ENCODE measurements around the gene DNAH17.

Gene DNAH17

DNA sequence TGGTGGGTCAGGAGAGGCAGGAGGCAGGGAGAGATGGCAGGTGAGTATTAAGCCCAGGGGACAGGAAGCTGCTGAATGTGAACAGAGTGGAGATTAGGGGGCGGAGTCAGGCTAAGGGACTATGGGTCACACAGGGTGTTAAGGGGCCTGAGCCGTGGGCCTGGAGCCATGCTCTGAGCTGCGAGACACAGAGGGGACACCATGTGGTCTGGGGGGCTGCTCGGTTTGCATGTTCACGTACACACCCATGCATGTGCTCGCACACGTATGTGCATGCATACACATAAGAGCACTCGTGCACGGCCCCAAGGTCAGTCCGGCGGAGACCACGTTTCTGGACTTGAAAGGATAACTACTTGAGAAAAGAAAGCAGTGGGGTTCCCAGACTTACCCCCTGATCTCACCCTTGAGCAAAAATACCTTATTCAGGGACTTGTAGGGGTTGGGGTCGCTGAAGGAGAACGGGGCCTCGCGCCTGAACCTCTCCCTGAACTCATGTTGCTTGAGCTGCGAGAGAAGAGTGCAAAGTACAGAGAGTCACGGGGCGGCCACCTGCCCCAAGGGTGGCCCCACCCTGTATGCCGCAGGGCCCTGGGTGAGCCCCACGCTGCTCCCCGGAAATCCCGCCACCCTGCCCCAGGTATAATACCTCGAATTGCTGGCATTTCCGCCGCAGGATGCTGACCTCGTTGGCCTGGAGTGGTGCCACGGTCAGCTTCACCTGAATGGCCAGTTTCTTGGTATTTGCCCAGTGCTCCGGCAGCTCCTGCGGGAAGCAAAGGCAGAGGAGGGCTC, 50.8 kb downstream of the DNAH17 start:
- no peak for TF ChIP-seq CTCF (IDR thresholded peaks at IDR 0.05; ENCODE audit: poor library complexity, severe bottlenecking)
- no peak overlapping the region for H3K4me3 ChIP-seq (ENCODE audit: severe bottlenecking)
- no peaks in the 10 kb centered on the region for H3K9me3 ChIP-seq (ENCODE audit: severe bottlenecking)
- peak; percentile 52 for DNase-seq (ENCODE audit: low spot score)
- no peak for ATAC-seq (ENCODE audit: low read depth)
- no peak overlapping the region for H3K27ac ChIP-seq (ENCODE audit: poor library complexity, severe bottlenecking)
- H3K27me3 ChIP-seq (ENCODE audit: insufficient read depth, poor library complexity, severe bottlenecking): no peaks in the 10 kb centered on the region
- peaks cover 5% of the 10 kb centered on the region for H3K4me1 ChIP-seq (ENCODE audit: insufficient read depth, poor library complexity, severe bottlenecking)
- H3K36me3 ChIP-seq (ENCODE audit: low read depth): no peaks in the 10 kb centered on the region

GRCh38 chr17:78525511-78526160, 51.6 kb downstream of the DNAH17 start:
- H3K9me3 ChIP-seq (ENCODE audit: severe bottlenecking): no peaks in the 10 kb centered on the region
- ATAC-seq (ENCODE audit: low read depth) (no peak), DNase-seq (ENCODE audit: low spot score) (peak; percentile 42)
- TF ChIP-seq CTCF (IDR thresholded peaks at IDR 0.05; ENCODE audit: poor library complexity, severe bottlenecking): no peak
- no peak overlapping the region for H3K4me3 ChIP-seq (ENCODE audit: severe bottlenecking)
- H3K36me3 ChIP-seq (ENCODE audit: low read depth): no peaks in the 10 kb centered on the region
- H3K27me3 ChIP-seq (ENCODE audit: insufficient read depth, poor library complexity, severe bottlenecking): no peaks in the 10 kb centered on the region
- peaks cover 5% of the 10 kb centered on the region for H3K4me1 ChIP-seq (ENCODE audit: insufficient read depth, poor library complexity, severe bottlenecking)
- H3K27ac ChIP-seq (ENCODE audit: poor library complexity, severe bottlenecking): no peak overlapping the region

DNA sequence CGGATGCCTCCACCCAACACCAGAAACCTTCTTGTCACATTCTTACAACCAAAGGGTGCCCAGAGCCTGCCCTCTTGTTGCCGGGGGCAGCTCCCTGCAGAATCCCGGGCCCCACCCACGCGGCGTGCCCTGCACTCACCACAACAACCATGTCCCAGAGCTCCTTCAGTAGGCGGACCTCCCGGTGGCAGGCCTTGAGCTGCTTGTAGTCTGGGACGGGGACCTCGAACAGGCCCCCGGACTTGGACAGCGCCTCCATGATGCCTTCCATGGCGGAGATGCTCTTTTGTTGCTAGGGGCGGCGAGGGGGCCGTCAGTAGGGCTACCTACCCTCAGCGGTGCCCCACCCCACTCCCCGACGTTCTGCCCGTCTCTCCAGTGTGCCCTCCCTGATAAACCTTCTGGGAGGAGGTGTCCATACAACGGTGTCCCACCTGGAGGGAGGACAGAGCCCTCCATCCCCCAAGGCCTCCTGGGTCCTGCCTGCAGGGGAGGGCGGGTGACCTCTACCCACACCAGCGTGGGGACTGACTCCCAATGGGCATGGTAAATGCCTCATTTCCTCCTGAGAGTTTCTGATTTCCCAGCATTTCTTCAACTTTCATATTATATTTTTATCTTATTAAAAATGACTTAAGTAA, 52.2 kb downstream of the DNAH17 start:
- no peak overlapping the region for H3K27ac ChIP-seq (ENCODE audit: poor library complexity, severe bottlenecking)
- no peak for ATAC-seq (ENCODE audit: low read depth)
- H3K27me3 ChIP-seq (ENCODE audit: insufficient read depth, poor library complexity, severe bottlenecking): no peaks in the 10 kb centered on the region

DNA sequence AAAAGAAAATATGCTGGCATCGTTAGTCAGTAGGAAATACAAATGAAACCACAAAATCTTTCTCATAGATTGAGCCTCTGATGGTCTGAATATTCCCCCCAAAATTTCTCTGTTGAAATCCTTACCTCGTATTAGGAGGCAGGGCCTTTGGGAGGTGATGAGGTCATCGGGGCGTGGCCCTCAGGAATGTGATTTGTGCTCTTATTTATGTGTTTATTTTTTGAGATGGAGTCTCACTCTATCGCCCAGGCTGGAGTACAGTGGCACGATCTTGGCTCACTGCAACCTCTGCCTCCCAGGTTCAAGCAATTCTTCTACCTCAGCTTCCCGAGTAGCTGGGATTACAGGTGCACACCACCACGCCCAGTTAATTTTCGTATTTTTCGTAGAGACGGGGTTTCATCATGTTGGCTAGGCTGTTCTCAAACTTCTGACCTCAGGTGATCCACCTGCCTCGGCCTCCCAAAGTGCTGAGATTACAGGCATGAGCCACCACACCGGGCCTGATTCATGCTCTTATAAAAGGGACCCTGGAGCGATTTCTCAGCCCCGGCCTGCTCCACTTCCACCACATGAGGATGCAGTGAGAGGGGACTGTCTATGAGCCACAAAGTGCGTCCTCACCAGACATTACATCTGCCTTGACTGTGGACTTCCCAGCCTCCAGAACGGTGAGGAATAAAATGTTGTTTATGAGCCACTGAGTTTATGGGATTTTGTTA, 53.1 kb downstream of the DNAH17 start:
- no peak for TF ChIP-seq CTCF (IDR thresholded peaks at IDR 0.05; ENCODE audit: poor library complexity, severe bottlenecking)
- no peak for ATAC-seq (ENCODE audit: low read depth)

More for the DNA sequence above, 52.2 kb downstream of the DNAH17 start:
- H3K4me3 ChIP-seq (ENCODE audit: severe bottlenecking): no peak overlapping the region
- H3K4me1 ChIP-seq (ENCODE audit: insufficient read depth, poor library complexity, severe bottlenecking): peaks cover 5% of the 10 kb centered on the region
- no peaks in the 10 kb centered on the region for H3K9me3 ChIP-seq (ENCODE audit: severe bottlenecking)
- H3K36me3 ChIP-seq (ENCODE audit: low read depth): no peaks in the 10 kb centered on the region
- TF ChIP-seq CTCF (IDR thresholded peaks at IDR 0.05; ENCODE audit: poor library complexity, severe bottlenecking): no peak
- peak; percentile 58 for DNase-seq (ENCODE audit: low spot score)

More for the DNA sequence above, 53.1 kb downstream of the DNAH17 start:
- peak; percentile 15 for DNase-seq (ENCODE audit: low spot score)
- H3K4me3 ChIP-seq (ENCODE audit: severe bottlenecking): no peak overlapping the region
- no peaks in the 10 kb centered on the region for H3K9me3 ChIP-seq (ENCODE audit: severe bottlenecking)
- no peaks in the 10 kb centered on the region for H3K36me3 ChIP-seq (ENCODE audit: low read depth)
- H3K4me1 ChIP-seq (ENCODE audit: insufficient read depth, poor library complexity, severe bottlenecking): peaks cover 5% of the 10 kb centered on the region
- no peak overlapping the region for H3K27ac ChIP-seq (ENCODE audit: poor library complexity, severe bottlenecking)
- no peaks in the 10 kb centered on the region for H3K27me3 ChIP-seq (ENCODE audit: insufficient read depth, poor library complexity, severe bottlenecking)

Measured in RWPE2 (cell line).